ENCODE data around the gene CFAP54. TPM values are rescaled to one million over a fixed set of nuclear protein-coding genes. Genes with fewer than 3 reads are reported as not detected.

Gene CFAP54
- total and polyA plus RNA-seq, 2 experiments from 2014 or later = 0.07 to 0.76 TPM

GRCh38 chr12:96711364-96711763 is 222.0 kb downstream of the CFAP54 start (continued):
- TF ChIP-seq ZNF331 (CRISPR knock-in tag; IDR thresholded peaks at IDR 0.05; ENCODE audit: low read depth) = no peak
- no peak for TF ChIP-seq JUNB (IDR thresholded peaks at IDR 0.05; ENCODE audit: unreplicated experiment)
- TF ChIP-seq ZNF114 (CRISPR knock-in tag; IDR thresholded peaks at IDR 0.05) = no peak
- TF ChIP-seq EZH2phosphoT487 (IDR thresholded peaks at IDR 0.05; ENCODE audit: unreplicated experiment) = no peak
- TF ChIP-seq ZNF462 (CRISPR knock-in tag; IDR thresholded peaks at IDR 0.05) = no peak

GRCh38 chr12:96714199-96714598 is 224.8 kb downstream of the CFAP54 start:
- Mint-ChIP-seq H3K27me3 (ENCODE audit: insufficient read depth, low read depth, poor library complexity) (peaks cover 2% of the 10 kb centered on the region), H3K36me3 (ENCODE audit: low read depth) (no peaks in the 10 kb centered on the region), H3K27ac (no peak overlapping the region), H3K4me3 (no peak overlapping the region), H3K9me3 (no peaks in the 10 kb centered on the region), H3K4me1 (peaks cover 6% of the 10 kb centered on the region)
- Histone ChIP-seq H4K20me1 (replicated peaks; ENCODE audit: insufficient read depth) (no peaks in the 10 kb centered on the region), H3K36me3 (ENCODE audit: insufficient read depth) (no peaks in the 10 kb centered on the region), H3K9me2 (ENCODE audit: insufficient read depth) (0 out of 2 replicates have a peak, but pooled peaks cover 6% of the 10 kb centered on the region), H3K27ac (ENCODE audit: low read depth) (no peak overlapping the region), H2AFZ (no peak overlapping the region), H3K4me1 (ENCODE audit: insufficient read depth) (peaks cover 8% of the 10 kb centered on the region), H3K4me2 (no peak overlapping the region), H3K4me3 (no peak overlapping the region), H3K27me3 (ENCODE audit: insufficient read depth) (no peaks in the 10 kb centered on the region), H3K79me2 (replicated peaks; ENCODE audit: insufficient read depth) (no peaks in the 10 kb centered on the region), H3F3A (replicated peaks; ENCODE audit: low read depth) (no peaks in the 10 kb centered on the region)
- no peak for DNase-seq (ENCODE audit: low spot score)
- ATAC-seq = no peak
- TF ChIP-seq ZNF462 (CRISPR knock-in tag; IDR thresholded peaks at IDR 0.05) (no peak), CTCF (conservative IDR thresholded peaks at IDR 0.05; ENCODE audit: low read depth in 2 of 2) (no peak), JUNB (IDR thresholded peaks at IDR 0.05; ENCODE audit: unreplicated experiment) (no peak), ZNF331 (CRISPR knock-in tag; IDR thresholded peaks at IDR 0.05; ENCODE audit: low read depth) (no peak), POLR2AphosphoS5 (IDR thresholded peaks at IDR 0.05; ENCODE audit: low read depth) (no peak), STAT1 (IDR thresholded peaks at IDR 0.05; ENCODE audit: unreplicated experiment) (no peak)
